ENCODE results near the gene HESX1.

HESX1 gene

DNA sequence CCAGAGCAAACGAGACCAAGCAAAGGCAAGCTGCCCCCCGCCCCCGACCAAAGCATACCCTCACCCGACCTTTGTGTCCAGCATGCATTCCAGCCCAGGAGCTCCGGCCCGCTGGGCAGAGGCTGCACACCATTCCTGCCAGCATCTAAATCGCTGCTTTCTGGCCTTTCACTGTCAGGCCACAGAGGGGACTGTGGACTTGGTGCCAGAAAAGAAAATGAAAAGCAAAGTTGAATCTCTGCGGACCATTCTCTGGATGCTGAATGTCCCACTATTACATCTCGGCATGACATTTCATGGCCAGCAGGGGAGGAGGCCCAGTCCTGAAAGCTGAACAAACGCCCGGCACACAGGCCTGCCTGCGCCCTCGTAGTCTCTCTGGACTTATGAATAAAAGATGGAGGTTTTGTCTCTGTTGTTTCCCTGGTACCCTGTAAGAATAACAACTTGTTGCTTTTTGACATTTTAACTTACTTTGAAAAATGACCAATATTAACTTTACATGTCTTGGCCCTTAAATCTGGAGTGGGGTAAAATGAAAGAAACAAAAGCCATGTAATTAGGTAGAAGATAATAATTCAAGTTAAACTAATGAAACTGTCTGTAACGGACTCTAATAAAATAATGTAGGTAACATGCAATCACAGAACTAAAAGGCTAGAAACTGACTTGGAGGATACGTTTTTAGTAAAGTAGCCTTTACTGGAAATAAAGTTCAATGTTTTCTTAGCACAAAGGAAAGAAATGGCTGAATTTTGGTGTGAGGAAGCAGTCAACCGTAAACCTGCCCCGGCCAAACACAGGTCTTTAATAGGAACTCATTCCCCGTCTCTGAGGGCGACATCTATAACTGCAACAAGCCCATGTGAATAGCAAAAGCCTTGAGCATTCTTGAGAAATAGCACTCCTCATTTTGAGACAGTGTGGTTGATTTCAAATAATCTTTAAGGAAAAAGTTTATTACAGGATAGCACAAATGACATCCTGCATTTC is 47.3 kb downstream of the HESX1 start:
- Histone ChIP-seq H3F3A (ENCODE audit: insufficient read depth, low read length) (no peaks in the 10 kb centered on the region), H2AFZ (ENCODE audit: low read length) (no peak overlapping the region), H3K4me1 (ENCODE audit: low read length) (no peaks in the 10 kb centered on the region), H4K20me1 (ENCODE audit: insufficient read depth, low read length) (no peaks in the 10 kb centered on the region), H3K27ac (ENCODE audit: low read length) (no peak overlapping the region), H3K4me2 (ENCODE audit: low read depth, low read length) (no peak overlapping the region), H3K9me2 (replicated peaks; ENCODE audit: insufficient read depth, low read length) (no peaks in the 10 kb centered on the region), H3K27me3 (replicated peaks; ENCODE audit: insufficient read depth, low read length) (no peaks in the 10 kb centered on the region), H3K4me3 (ENCODE audit: low read length) (no peak overlapping the region), H3K79me2 (ENCODE audit: low read length) (no peaks in the 10 kb centered on the region), H3K36me3 (replicated peaks; ENCODE audit: insufficient read depth, low read length) (no peaks in the 10 kb centered on the region), H3K9ac (ENCODE audit: low read length) (no peak overlapping the region), H3K9me3 (replicated peaks; ENCODE audit: insufficient read depth, low read length) (no peaks in the 10 kb centered on the region)
- TF ChIP-seq EZH2 (optimal IDR thresholded peaks at IDR 0.05; ENCODE audit: low read depth, low read length) (no peak), EZH2phosphoT487 (IDR thresholded peaks at IDR 0.05; ENCODE audit: low read length) (no peak)
- TF ChIP-seq, protein P1, sequence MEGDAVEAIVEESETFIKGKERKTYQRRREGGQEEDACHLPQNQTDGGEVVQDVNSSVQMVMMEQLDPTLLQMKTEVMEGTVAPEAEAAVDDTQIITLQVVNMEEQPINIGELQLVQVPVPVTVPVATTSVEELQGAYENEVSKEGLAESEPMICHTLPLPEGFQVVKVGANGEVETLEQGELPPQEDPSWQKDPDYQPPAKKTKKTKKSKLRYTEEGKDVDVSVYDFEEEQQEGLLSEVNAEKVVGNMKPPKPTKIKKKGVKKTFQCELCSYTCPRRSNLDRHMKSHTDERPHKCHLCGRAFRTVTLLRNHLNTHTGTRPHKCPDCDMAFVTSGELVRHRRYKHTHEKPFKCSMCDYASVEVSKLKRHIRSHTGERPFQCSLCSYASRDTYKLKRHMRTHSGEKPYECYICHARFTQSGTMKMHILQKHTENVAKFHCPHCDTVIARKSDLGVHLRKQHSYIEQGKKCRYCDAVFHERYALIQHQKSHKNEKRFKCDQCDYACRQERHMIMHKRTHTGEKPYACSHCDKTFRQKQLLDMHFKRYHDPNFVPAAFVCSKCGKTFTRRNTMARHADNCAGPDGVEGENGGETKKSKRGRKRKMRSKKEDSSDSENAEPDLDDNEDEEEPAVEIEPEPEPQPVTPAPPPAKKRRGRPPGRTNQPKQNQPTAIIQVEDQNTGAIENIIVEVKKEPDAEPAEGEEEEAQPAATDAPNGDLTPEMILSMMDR (IDR thresholded peaks at IDR 0.05; ENCODE audit: low read length) = no peak
- DNase-seq = no peak

DNA sequence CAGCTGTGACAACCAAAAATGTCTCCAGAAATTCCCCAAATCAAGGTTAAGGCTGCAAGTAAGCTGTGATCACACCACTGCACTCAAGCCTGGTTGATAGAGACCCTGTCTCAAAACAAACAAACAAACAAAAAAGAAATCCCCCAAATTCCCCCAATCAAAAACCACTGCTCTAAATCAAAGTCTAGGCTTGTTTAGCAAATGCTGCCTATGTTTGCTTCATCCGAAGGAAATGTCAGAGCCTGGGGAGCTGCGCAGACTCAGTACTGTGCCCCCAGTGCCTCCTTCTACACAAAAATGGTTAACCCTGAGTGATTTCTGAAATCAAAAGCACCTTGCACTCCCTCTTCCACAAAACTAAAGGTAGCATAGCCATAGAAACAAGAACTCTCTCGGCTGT is 48.0 kb downstream of the HESX1 start:
- no peaks in the 10 kb centered on the region for H3K9me2 ChIP-seq (replicated peaks; ENCODE audit: insufficient read depth, low read length)
- no peak overlapping the region for H3K9ac ChIP-seq (ENCODE audit: low read length)
- DNase-seq = no peak
- H3K27ac ChIP-seq (ENCODE audit: low read length) = no peak overlapping the region
- no peak for TF ChIP-seq EZH2phosphoT487 (IDR thresholded peaks at IDR 0.05; ENCODE audit: low read length)
- TF ChIP-seq, protein P1 (IDR thresholded peaks at IDR 0.05; ENCODE audit: low read length) = no peak
- no peak for TF ChIP-seq EZH2 (optimal IDR thresholded peaks at IDR 0.05; ENCODE audit: low read depth, low read length)
- no peak overlapping the region for H2AFZ ChIP-seq (ENCODE audit: low read length)
- H4K20me1 ChIP-seq (ENCODE audit: insufficient read depth, low read length) = no peaks in the 10 kb centered on the region
- H3F3A ChIP-seq (ENCODE audit: insufficient read depth, low read length) = no peaks in the 10 kb centered on the region
- no peaks in the 10 kb centered on the region for H3K9me3 ChIP-seq (replicated peaks; ENCODE audit: insufficient read depth, low read length)
- H3K79me2 ChIP-seq (ENCODE audit: low read length) = no peaks in the 10 kb centered on the region
- no peaks in the 10 kb centered on the region for H3K27me3 ChIP-seq (replicated peaks; ENCODE audit: insufficient read depth, low read length)
- no peaks in the 10 kb centered on the region for H3K4me1 ChIP-seq (ENCODE audit: low read length)
- no peak overlapping the region for H3K4me2 ChIP-seq (ENCODE audit: low read depth, low read length)
- H3K36me3 ChIP-seq (replicated peaks; ENCODE audit: insufficient read depth, low read length) = no peaks in the 10 kb centered on the region
- no peak overlapping the region for H3K4me3 ChIP-seq (ENCODE audit: low read length)

DNA sequence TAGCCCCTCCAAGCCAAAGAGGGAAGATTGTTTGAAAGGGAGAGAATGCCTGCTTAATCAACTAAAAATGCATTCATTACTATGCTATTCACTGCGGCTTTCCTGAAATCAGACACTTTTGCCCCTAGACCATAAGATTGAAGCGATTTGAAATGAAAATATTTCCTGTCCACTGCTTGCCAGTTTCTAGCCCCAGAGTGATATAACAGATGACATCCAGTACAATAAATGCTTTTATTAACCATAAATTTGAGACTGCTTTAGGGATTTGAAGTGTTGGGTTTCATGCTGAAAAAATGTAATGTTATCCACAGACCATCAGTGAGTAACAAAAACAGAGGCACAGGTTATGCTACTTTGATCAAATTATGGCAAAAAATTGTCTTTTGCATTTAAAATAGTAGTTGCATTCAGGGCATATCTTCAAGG is 48.7 kb downstream of the HESX1 start:
- Histone ChIP-seq H3K27ac (ENCODE audit: low read length) (no peak overlapping the region), H3K9me2 (replicated peaks; ENCODE audit: insufficient read depth, low read length) (no peaks in the 10 kb centered on the region), H3K9ac (ENCODE audit: low read length) (no peak overlapping the region), H3F3A (ENCODE audit: insufficient read depth, low read length) (no peaks in the 10 kb centered on the region), H2AFZ (ENCODE audit: low read length) (no peak overlapping the region), H3K79me2 (ENCODE audit: low read length) (no peaks in the 10 kb centered on the region), H3K4me1 (ENCODE audit: low read length) (no peaks in the 10 kb centered on the region), H3K36me3 (replicated peaks; ENCODE audit: insufficient read depth, low read length) (no peaks in the 10 kb centered on the region), H3K27me3 (replicated peaks; ENCODE audit: insufficient read depth, low read length) (no peaks in the 10 kb centered on the region), H3K4me3 (ENCODE audit: low read length) (no peak overlapping the region), H3K9me3 (replicated peaks; ENCODE audit: insufficient read depth, low read length) (no peaks in the 10 kb centered on the region), H3K4me2 (ENCODE audit: low read depth, low read length) (no peak overlapping the region), H4K20me1 (ENCODE audit: insufficient read depth, low read length) (no peaks in the 10 kb centered on the region)
- TF ChIP-seq EZH2phosphoT487 (IDR thresholded peaks at IDR 0.05; ENCODE audit: low read length) = no peak
- TF ChIP-seq EZH2 (optimal IDR thresholded peaks at IDR 0.05; ENCODE audit: low read depth, low read length) = no peak
- TF ChIP-seq, protein P1 (IDR thresholded peaks at IDR 0.05; ENCODE audit: low read length) = no peak
- no peak for DNase-seq

Data from MM.1S (cell line).